Measurements from ENCODE around the gene ABLIM1.

DNA sequence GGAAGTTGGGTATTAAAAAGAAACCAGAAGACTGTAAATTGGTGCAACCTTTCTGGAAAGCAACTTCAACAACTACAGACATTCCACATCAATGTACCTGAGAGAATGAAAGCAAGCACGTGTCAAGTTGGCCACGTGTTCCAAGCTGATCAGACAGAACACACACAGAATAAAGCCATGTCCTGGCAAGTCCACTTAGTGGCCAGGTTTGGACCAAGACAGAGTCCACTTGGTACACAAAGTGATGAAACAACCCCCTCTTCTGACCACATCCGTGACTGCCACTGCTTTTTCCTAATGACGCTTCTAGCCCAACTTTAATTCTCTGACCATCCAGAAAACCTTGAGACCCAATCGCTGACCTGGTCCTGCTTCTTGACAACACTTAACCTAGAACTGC lies 109.4 kb downstream of the ABLIM1 start:
- TF ChIP-seq ZBTB7A (tag by site-specific recombination; IDR thresholded peaks at IDR 0.05; ENCODE audit: low read depth) (no peak), REST (tag by site-specific recombination; IDR thresholded peaks at IDR 0.05) (no peak), ZNF48 (tag by site-specific recombination; IDR thresholded peaks at IDR 0.05) (no peak), ZNF274 (IDR thresholded peaks at IDR 0.05; ENCODE audit: low read length) (no peak), ZNF274 (tag by site-specific recombination; IDR thresholded peaks at IDR 0.05; ENCODE audit: borderline replicate concordance) (no peak), ZNF518A (tag by site-specific recombination; conservative IDR thresholded peaks at IDR 0.05; ENCODE audit: low read depth) (no peak), SP7 (tag by site-specific recombination; IDR thresholded peaks at IDR 0.05) (no peak), ZNF621 (tag by site-specific recombination; IDR thresholded peaks at IDR 0.05) (no peak), ZNF138 (tag by site-specific recombination; IDR thresholded peaks at IDR 0.05; ENCODE audit: borderline replicate concordance) (no peak)
- TF ChIP-seq, protein P1, sequence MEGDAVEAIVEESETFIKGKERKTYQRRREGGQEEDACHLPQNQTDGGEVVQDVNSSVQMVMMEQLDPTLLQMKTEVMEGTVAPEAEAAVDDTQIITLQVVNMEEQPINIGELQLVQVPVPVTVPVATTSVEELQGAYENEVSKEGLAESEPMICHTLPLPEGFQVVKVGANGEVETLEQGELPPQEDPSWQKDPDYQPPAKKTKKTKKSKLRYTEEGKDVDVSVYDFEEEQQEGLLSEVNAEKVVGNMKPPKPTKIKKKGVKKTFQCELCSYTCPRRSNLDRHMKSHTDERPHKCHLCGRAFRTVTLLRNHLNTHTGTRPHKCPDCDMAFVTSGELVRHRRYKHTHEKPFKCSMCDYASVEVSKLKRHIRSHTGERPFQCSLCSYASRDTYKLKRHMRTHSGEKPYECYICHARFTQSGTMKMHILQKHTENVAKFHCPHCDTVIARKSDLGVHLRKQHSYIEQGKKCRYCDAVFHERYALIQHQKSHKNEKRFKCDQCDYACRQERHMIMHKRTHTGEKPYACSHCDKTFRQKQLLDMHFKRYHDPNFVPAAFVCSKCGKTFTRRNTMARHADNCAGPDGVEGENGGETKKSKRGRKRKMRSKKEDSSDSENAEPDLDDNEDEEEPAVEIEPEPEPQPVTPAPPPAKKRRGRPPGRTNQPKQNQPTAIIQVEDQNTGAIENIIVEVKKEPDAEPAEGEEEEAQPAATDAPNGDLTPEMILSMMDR (tag by site-specific recombination; IDR thresholded peaks at IDR 0.05): peak; percentile 56
- TF ChIP-seq, protein P2, sequence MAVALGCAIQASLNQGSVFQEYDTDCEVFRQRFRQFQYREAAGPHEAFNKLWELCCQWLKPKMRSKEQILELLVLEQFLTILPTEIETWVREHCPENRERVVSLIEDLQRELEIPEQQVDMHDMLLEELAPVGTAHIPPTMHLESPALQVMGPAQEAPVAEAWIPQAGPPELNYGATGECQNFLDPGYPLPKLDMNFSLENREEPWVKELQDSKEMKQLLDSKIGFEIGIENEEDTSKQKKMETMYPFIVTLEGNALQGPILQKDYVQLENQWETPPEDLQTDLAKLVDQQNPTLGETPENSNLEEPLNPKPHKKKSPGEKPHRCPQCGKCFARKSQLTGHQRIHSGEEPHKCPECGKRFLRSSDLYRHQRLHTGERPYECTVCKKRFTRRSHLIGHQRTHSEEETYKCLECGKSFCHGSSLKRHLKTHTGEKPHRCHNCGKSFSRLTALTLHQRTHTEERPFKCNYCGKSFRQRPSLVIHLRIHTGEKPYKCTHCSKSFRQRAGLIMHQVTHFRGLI (tag by site-specific recombination; IDR thresholded peaks at IDR 0.05): no peak
